ENCODE results near the gene IQCF2.

- TF ChIP-seq CTCF (conservative IDR thresholded peaks at IDR 0.05; ENCODE audit: low read depth, low read length) (no peak), EZH2 (IDR thresholded peaks at IDR 0.05; ENCODE audit: low read length, unreplicated experiment) (no peak)
These were observed 24.8 kb upstream of the IQCF2 start for GRCh38 chr3:51836606-51837005.
